NCI-H82 (cell line): ENCODE data around the gene CREB3L2.
"Not testable (repeated sequence)": the region's sequence is repeated elsewhere in the genome, so short reads cannot be mapped to it uniquely, and the experiment has no call there.

Source experiments
- DNase-seq: peaks from one replicate; lab custom pipeline; 2025; lab: John Stamatoyannopoulos, UW

The CREB3L2 gene

GRCh38 chr7:138001529-138002095 is at the start of gene CREB3L2:
CREB3L2 (minus strand) TSS chr7:138002086; CDS start chr7:138001705, 381 bp downstream.
- DNase-seq: peak; percentile 73

- no peak for DNase-seq
Measured at GRCh38 chr7:138049505-138050116, 47.7 kb upstream of the CREB3L2 start.

DNA sequence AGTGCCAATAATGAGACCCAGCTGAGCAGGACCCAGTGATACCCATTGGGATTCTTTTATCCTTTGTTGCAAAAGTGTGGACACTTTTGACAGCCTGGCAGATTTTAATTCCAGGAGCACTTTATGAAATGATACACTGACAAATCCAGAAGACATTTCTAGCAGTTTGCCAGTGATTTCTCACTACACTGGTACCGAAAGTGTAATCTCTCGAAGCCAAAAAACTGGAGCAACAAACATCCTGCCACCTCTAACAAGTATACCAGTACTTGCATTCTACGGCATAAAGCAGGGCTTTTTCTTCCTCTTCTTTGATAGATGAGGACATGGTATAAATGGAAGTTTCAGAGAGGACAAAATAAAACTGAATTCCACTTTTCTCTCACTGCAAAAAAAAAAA is 46.0 kb upstream of the CREB3L2 start:
- no peak for DNase-seq

DNA sequence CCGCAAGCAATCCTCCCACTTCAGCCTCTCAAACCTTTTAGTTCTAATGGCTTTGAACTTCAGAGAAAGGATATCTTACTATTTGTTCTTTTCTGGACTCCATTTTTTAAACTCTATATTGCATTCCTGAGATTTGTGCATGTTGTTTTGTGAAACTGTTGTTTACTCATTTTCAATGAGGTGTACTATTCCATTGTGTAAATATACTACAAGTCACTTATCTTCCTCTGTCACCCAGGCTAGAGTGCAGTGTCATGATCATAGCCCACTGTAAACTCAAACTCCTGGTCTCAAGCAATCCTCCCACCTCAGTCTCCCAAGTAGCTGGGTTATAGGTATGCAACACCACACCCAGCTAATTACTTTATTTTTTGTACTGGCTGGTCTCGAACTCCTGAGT is 43.0 kb upstream of the CREB3L2 start:
- no peak for DNase-seq

GRCh38 chr7:138040063-138040462 is 38.2 kb upstream of the CREB3L2 start:
- not testable (repeated sequence) for DNase-seq

DNA sequence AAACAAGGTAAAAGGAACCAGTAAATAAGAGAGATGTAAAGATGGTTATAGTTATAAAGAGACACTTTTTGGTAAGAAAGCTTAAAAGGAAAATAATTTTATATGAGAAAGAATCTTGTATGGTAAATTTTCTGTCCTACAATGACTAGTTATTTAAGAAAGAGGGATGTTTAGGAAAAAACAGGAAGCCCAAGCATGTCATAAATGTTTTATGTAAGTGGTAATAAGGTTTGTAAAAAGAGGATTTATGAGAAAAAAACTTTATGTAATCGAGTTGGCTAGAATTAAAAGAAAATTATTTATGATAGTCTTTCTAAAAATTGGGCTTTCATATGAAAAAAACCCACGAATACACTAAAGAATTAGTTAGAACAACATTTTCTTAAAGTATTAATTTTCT is 34.2 kb upstream of the CREB3L2 start:
- no peak for DNase-seq

DNA sequence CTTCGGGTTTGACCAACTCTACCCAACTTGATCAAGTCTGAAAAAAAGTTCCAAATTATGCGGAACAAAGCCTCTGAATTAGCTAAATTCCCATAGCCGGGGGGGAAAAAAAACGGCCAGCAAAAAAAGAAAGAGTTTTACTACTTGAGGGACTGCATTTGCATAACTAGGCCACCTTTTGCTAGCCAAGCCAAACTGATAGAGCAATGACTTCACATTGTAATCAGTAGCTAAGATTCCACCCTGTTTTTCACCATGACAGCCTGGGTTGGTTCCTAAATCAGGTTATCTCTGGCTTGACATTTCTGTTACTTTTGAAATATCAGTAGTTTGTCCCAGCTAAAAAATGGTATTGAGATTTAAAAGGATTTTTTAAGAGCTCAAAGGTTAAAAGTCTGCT is 31.4 kb upstream of the CREB3L2 start:
- DNase-seq: no peak

DNA sequence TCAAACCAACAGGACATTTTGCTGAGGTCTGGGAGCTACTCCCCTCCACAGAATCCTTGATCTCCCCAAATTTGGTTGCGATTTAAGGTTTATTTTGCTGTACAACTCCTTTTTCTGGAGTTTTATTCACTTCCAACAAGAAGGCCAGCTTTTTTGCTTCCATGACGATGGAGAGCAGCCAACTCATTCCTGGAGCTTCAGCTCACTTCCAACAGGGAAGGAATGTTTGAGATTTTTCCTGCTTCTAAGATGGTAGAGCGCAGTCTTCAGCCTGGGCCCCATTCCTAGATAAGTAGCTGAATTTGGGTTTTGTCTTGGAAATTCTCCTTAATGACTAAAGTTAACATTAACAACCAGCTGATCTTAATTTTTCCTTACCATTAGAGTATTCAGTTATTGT is 30.9 kb upstream of the CREB3L2 start:
- DNase-seq: no peak

DNA sequence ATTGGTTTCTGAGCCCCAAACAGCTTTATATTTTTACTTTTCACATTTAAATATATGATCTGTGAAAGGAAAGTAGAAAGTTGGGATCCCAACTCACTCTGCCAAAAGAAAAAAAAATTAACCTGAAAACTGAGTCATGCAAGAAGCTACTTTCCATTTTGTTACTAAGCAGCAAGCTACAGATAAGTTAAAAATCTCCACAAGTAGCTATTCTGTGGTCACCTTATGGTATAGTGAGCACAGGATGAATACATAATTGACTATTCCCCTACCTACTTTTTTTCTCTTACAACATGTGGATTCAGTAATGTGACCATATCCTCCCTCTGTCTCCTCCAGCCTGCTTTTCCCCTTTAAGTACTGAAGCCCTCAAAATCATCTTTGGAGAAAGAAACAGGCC is 30.3 kb upstream of the CREB3L2 start:
- no peak for DNase-seq

DNA sequence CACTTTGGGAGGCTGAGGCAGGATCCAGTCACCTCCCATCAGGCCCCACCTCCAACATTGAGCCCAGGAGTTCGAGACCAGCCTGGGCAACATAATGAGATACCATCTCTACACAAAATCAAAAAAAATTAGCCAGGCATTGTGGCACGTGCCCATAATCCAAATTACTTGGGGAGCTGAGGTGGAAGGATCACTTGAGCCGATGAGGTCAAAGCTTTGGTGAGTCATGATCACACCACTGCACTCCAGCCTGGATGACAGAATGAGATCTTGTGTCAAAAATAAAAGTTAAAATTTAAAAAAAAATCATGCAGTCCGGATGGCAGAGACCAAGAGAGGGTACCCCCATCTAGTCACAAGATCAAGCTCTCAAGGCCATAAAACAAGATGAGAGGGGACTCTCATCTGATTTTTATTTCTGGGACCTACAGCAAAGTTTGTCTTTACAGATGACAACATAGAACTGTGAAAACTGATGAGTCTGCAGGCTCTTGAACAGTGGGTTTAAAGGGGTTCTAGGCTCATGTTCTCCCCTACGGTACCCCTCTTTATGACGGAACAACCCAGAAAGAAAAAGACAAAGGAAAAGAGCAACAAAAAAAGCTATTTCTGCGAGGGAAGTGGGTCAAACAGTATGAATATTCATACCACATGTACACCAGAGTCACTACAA is 28.9 kb upstream of the CREB3L2 start:
- no peak for DNase-seq

GRCh38 chr7:138029941-138030340 is 28.1 kb upstream of the CREB3L2 start:
- DNase-seq: no peak

DNA sequence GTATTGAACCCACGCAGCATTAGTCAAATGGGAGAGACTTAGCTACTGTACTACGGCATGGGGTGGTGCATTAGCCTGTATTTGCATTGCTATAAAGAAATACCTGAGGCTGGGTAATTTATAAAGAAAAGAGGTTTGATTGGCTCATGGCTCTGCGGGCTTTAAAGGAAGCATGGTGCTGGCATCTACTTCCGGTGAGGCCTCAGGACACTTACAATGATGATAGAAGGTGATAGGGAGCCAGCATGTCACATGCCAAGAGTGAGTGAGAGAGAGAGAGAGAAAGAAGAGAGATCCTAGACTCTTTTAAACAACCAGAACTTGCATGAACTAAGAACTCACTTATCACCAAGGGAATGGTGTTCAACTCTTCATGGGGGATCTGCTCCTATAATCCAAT is 27.2 kb upstream of the CREB3L2 start:
- no peak for DNase-seq

- DNase-seq: no peak
Measured at GRCh38 chr7:138027100-138027499, 25.2 kb upstream of the CREB3L2 start.

- DNase-seq: no peak
Measured at GRCh38 chr7:138025215-138026186, 23.6 kb upstream of the CREB3L2 start.

GRCh38 chr7:138024765-138025164 is 22.9 kb upstream of the CREB3L2 start:
- DNase-seq: no peak

- DNase-seq: no peak
Measured at GRCh38 chr7:138024343-138024691, 22.4 kb upstream of the CREB3L2 start.

GRCh38 chr7:138023618-138024342 is 21.9 kb upstream of the CREB3L2 start:
- peak; percentile 26 for DNase-seq

GRCh38 chr7:138021889-138022288 is 20.0 kb upstream of the CREB3L2 start:
- no peak for DNase-seq

- no peak for DNase-seq
Measured at GRCh38 chr7:138017992-138018391, 16.1 kb upstream of the CREB3L2 start.

DNA sequence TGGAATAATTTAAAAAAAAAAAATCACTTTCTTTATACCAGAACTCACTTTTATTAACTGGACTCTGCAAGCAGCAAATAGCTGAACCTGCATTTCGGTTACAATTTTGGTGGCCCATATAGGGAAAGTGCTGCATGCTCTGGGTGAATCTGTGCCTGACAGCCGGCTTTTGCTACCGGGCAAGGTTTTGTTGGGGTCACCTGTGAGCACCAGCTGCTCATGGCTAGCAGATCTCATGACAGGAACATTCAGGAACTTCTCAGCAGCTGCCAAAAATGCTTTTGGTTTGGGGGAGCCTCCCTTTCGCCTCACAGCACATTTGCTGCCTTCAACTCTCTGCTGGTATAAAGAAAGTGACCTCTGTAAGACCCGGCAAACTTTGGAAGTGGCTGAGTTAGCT is 13.2 kb upstream of the CREB3L2 start:
- no peak for DNase-seq

- DNase-seq: no peak
Measured at GRCh38 chr7:138014686-138015085, 12.8 kb upstream of the CREB3L2 start.

- DNase-seq: not testable (repeated sequence)
Measured at GRCh38 chr7:138014201-138014600, 12.3 kb upstream of the CREB3L2 start.
